Measurements from ENCODE around the gene HPGD.

The HPGD gene

GRCh38 chr4:174460684-174461083 lies 61.6 kb downstream of the HPGD start:
- peak overlapping the region; percentile 83 for H3K27ac ChIP-seq
- no peak for TF ChIP-seq CTCF (IDR thresholded peaks at IDR 0.05)
- no peak for TF ChIP-seq ZFX (IDR thresholded peaks at IDR 0.05; ENCODE audit: borderline replicate concordance)

- TF ChIP-seq ZFX (IDR thresholded peaks at IDR 0.05; ENCODE audit: borderline replicate concordance) (no peak), CTCF (IDR thresholded peaks at IDR 0.05) (no peak)
- peak overlapping the region; percentile 59 for H3K27ac ChIP-seq
Measured at GRCh38 chr4:174457468-174457867, 64.8 kb downstream of the HPGD start.

- TF ChIP-seq CTCF (IDR thresholded peaks at IDR 0.05) (no peak), ZFX (IDR thresholded peaks at IDR 0.05; ENCODE audit: borderline replicate concordance) (no peak)
- H3K27ac ChIP-seq = no peak overlapping the region
Measured at GRCh38 chr4:174454815-174455473, 67.3 kb downstream of the HPGD start.

- TF ChIP-seq CTCF (IDR thresholded peaks at IDR 0.05) (no peak), ZFX (IDR thresholded peaks at IDR 0.05; ENCODE audit: borderline replicate concordance) (no peak)
- peak overlapping the region; percentile 44 for H3K27ac ChIP-seq
Measured at GRCh38 chr4:174451718-174452296, 70.5 kb downstream of the HPGD start.

- no peak for TF ChIP-seq ZFX (IDR thresholded peaks at IDR 0.05; ENCODE audit: borderline replicate concordance)
- no peak for TF ChIP-seq CTCF (IDR thresholded peaks at IDR 0.05)
- H3K27ac ChIP-seq = peak overlapping the region; percentile 25
Measured at GRCh38 chr4:174450786-174451125, 71.5 kb downstream of the HPGD start.

- TF ChIP-seq CTCF (IDR thresholded peaks at IDR 0.05) (no peak), ZFX (IDR thresholded peaks at IDR 0.05; ENCODE audit: borderline replicate concordance) (no peak)
Measured at GRCh38 chr4:174449944-174450785, 72.1 kb downstream of the HPGD start.

GRCh38 chr4:174449152-174449551 lies 73.1 kb downstream of the HPGD start:
- H3K27ac ChIP-seq = peak overlapping the region; percentile 62
- TF ChIP-seq CTCF (IDR thresholded peaks at IDR 0.05) (no peak), ZFX (IDR thresholded peaks at IDR 0.05; ENCODE audit: borderline replicate concordance) (no peak)

More at GRCh38 chr4:174449944-174450785, 72.1 kb downstream of the HPGD start:
- peak overlapping the region; percentile 25 for H3K27ac ChIP-seq
